SK-N-SH (cell line): ENCODE measurements around the gene CAPG. TPM values are rescaled to one million over a fixed set of nuclear protein-coding genes. Genes with fewer than 3 reads are reported as not detected.

Experiments
- CTCF ChIA-PET: fragments of 300-600, 350-600 bp; formaldehyde crosslinking; extraction: SDS; loops from one replicate; lab custom pipeline; 2021; lab: Yijun Ruan, JAX
- POLR2A ChIA-PET: fragments of 350-600 bp; sonication (Branson Sonifier 250); formaldehyde crosslinking; extraction: SDS; loops from one replicate; lab custom pipeline; 2020; ENCODE audit warnings: antibody characterized with exemption, inconsistent platforms; lab: Yijun Ruan, JAX
- DNase-seq: peaks from one replicate; pipeline ENCODE4 v3.0.0; 2012
- H2AFZ ChIP-seq: fragments of 200-600 bp; sonication (generic); 2 replicates; pipeline ENCODE4 v1.8.1; 2016; ENCODE audit warnings: antibody characterized with exemption, mild to moderate bottlenecking, low read depth
- H3F3A ChIP-seq: fragments of 200-600 bp; sonication (generic); replicated peaks from 2 replicates; pipeline ENCODE3; 2016; ENCODE audit warnings: antibody characterized with exemption, mild to moderate bottlenecking; ENCODE audit not compliant: insufficient read depth
- H3K27ac ChIP-seq, 2 experiments: fragments of 200-500 bp in 1 of 2; fragments of 200-600 bp in 1 of 2; sonication (Bioruptor generic) in 1 of 2; sonication (generic), shearing (Covaris generic) in 1 of 2; 2 replicates each; pipeline versions ENCODE4 v1.5.1 to v1.6.1; 2014 to 2016; ENCODE audit warnings: low read depth in 2 of 2, inconsistent platforms in 1 of 2, low read length in 1 of 2, mild to moderate bottlenecking in 1 of 2, mixed read lengths in 1 of 2
- H3K27me3 ChIP-seq: fragments of 200-600 bp; sonication (generic), shearing (Covaris generic); 2 replicates; pipeline ENCODE4 v1.6.1; 2016; ENCODE audit warnings: mixed run types; ENCODE audit not compliant: insufficient read depth
- H3K36me3 ChIP-seq, 2 experiments: fragments of 200-500 bp in 1 of 2; fragments of 200-600 bp in 1 of 2; sonication (Bioruptor generic) in 1 of 2; sonication (generic) in 1 of 2; replicated peaks in 1 of 2; 2 replicates each; pipeline versions ENCODE3 to v1.5.1; 2014 to 2016; ENCODE audit warnings: low read length in 1 of 2, mild to moderate bottlenecking in 1 of 2; ENCODE audit not compliant: insufficient read depth in 2 of 2, control insufficient read depth in 1 of 2
- H3K4me1 ChIP-seq, 2 experiments: fragments of 200-500 bp in 1 of 2; fragments of 200-600 bp in 1 of 2; sonication (Bioruptor generic) in 1 of 2; sonication (generic), shearing (Covaris generic) in 1 of 2; 2 replicates each; pipeline versions ENCODE4 v1.5.1 to v1.6.1; 2014 to 2016; ENCODE audit warnings: low read depth in 1 of 2, low read length in 1 of 2, mixed run types in 1 of 2; ENCODE audit not compliant: insufficient read depth in 2 of 2, control insufficient read depth in 1 of 2
- H3K4me2 ChIP-seq: fragments of 200-600 bp; sonication (generic), shearing (Covaris generic); 2 replicates; pipeline ENCODE4 v1.6.1; 2017; ENCODE audit warnings: mixed run types
- H3K4me3 ChIP-seq, 2 experiments: fragments of 200-500 bp in 1 of 2; fragments of 200-600 bp in 1 of 2; sonication (Bioruptor generic) in 1 of 2; sonication (generic), shearing (Covaris generic) in 1 of 2; 2 replicates each; pipeline versions ENCODE4 v1.5.1 to v1.8.1; 2014 to 2016; ENCODE audit warnings: low read depth in 2 of 2, inconsistent platforms in 1 of 2, low read length in 1 of 2, mild to moderate bottlenecking in 1 of 2, mixed read lengths in 1 of 2, moderate library complexity in 1 of 2
- H3K79me2 ChIP-seq: fragments of 200-600 bp; sonication (generic); 2 replicates; pipeline ENCODE4 v1.8.1; 2017; ENCODE audit warnings: mild to moderate bottlenecking; ENCODE audit not compliant: insufficient read depth
- H3K9ac ChIP-seq: fragments of 200-600 bp; sonication (generic); 2 replicates; pipeline ENCODE4 v1.6.1; 2017; ENCODE audit warnings: mixed run types
- H3K9me2 ChIP-seq: fragments of 200-600 bp; sonication (generic); 2 replicates; pipeline ENCODE4 v1.6.1; 2017; ENCODE audit warnings: mixed run types
- H3K9me3 ChIP-seq: fragments of 200-600 bp; sonication (generic); 2 replicates; pipeline ENCODE4 v1.6.1; 2017; ENCODE audit warnings: mixed run types, mild to moderate bottlenecking, moderate library complexity
- H4K20me1 ChIP-seq: fragments of 200-600 bp; sonication (generic); 2 replicates; pipeline ENCODE4 v1.6.1; 2017; ENCODE audit warnings: mild to moderate bottlenecking, mixed run types; ENCODE audit not compliant: insufficient read depth
- CHD2 ChIP-seq: fragments of 150-350 bp; IDR thresholded peaks from 2 replicates; pipeline ENCODE4 v1.6.1; 2018; ENCODE audit warnings: low read length; ENCODE audit not compliant: partially characterized antibody
- CTCF ChIP-seq: fragments of 200-600 bp; sonication (generic); IDR thresholded peaks from 2 replicates; pipeline ENCODE4 v1.6.1; 2017; ENCODE audit warnings: antibody characterized with exemption, mild to moderate bottlenecking, moderate library complexity
- ELF1 ChIP-seq: IDR thresholded peaks from 2 replicates; pipeline ENCODE4 v1.4.0; 2012
- EZH2phosphoT487 ChIP-seq: fragments of 200-600 bp; sonication (generic); IDR thresholded peaks from 2 replicates; pipeline ENCODE4 v1.6.1; 2017; ENCODE audit warnings: low read depth, mixed run types, mild to moderate bottlenecking, antibody characterized with exemption, moderate library complexity, borderline replicate concordance
- FOSL2 ChIP-seq: IDR thresholded peaks from 2 replicates; pipeline ENCODE4 v1.4.0; 2012; ENCODE audit warnings: low read depth, mild to moderate bottlenecking, moderate library complexity, borderline replicate concordance
- FOXM1 ChIP-seq: IDR thresholded peaks from 2 replicates; pipeline ENCODE4 v1.4.0; 2012; ENCODE audit warnings: low read depth, mild to moderate bottlenecking
- GATA2 ChIP-seq: sonication (generic); formaldehyde crosslinking; IDR thresholded peaks from 2 replicates; pipeline ENCODE4 v1.5.0; 2020; ENCODE audit warnings: mild to moderate bottlenecking, missing genetic modification reagents
- JUND ChIP-seq: IDR thresholded peaks from 2 replicates; pipeline ENCODE4 v1.4.0; 2012
- MEF2A ChIP-seq: IDR thresholded peaks from 2 replicates; pipeline ENCODE4 v1.4.0; 2012; ENCODE audit warnings: low read depth, borderline replicate concordance
- MXI1 ChIP-seq: IDR thresholded peaks from 2 replicates; pipeline ENCODE4 v1.6.1; 2012; ENCODE audit warnings: mild to moderate bottlenecking, low read depth, low read length, improper control_type of control experiment
- NFIC ChIP-seq: IDR thresholded peaks from 2 replicates; pipeline ENCODE4 v1.4.0; 2012; ENCODE audit warnings: borderline replicate concordance
- PBX3 ChIP-seq: IDR thresholded peaks from 2 replicates; pipeline ENCODE4; 2012
- POLR2AphosphoS5 ChIP-seq: IDR thresholded peaks from 2 replicates; pipeline ENCODE4 v1.6.1; 2012; ENCODE audit warnings: low read depth, low read length
- RAD21 ChIP-seq: IDR thresholded peaks from 2 replicates; pipeline ENCODE4 v1.6.1; 2012; ENCODE audit warnings: mild to moderate bottlenecking, low read length
- RCOR1 ChIP-seq: fragments of 150-350 bp; IDR thresholded peaks from 2 replicates; pipeline ENCODE4 v1.6.1; 2017; ENCODE audit warnings: antibody characterized with exemption, low read length
- REST ChIP-seq: IDR thresholded peaks from 2 replicates; pipeline ENCODE4 v1.6.1; 2012; ENCODE audit warnings: mild to moderate bottlenecking, low read depth, low read length, moderate library complexity
- TCF12 ChIP-seq: IDR thresholded peaks from 2 replicates; pipeline ENCODE4 v1.4.0; 2012
- WGBS: methylation state at CpG from one replicate; pipeline ENCODE4 v1.1.6; 2017; ENCODE audit warnings: low lambda C conversion rate; 5-methylcytosine and 5-hydroxymethylcytosine counted together
- polyA plus RNA-seq, 3 experiments: library from polyadenylated mRNA; depleted of rRNA; stranded (reverse); fragments of >200 nt; gene quantifications; 2 replicates each; pipeline ENCODE4 v1.2.3, GENCODE V29; 2012

CAPG gene
- polyA plus RNA-seq, 1 of the 3 experiments (the other 2 are of a cell fraction) = 1.2 TPM

GRCh38 chr2:85446296-85447221 is 36.4 kb upstream of the CAPG start:
- Histone ChIP-seq H3K4me2 (no peak overlapping the region), H3K9me2 (no peaks in the 10 kb centered on the region), H3F3A (peaks cover 6% of the 10 kb centered on the region), H3K27ac (peak overlapping the region in 1 of 2 experiments; percentile 90; a peak in 3 of 4 replicates), H3K79me2 (no peaks in the 10 kb centered on the region), H3K36me3 (no peaks in the 10 kb centered on the region), H3K9me3 (no peaks in the 10 kb centered on the region), H4K20me1 (no peaks in the 10 kb centered on the region), H3K9ac (no peak overlapping the region)
- DNase-seq = no peak
- CTCF ChIA-PET = interaction anchor here (0.7 to 3.4 kb wide), 7 partner anchors 8 to 105 kb away, joined by 3 to 10 read pairs (median 3); partner anchors contain the start of genes MAT2A and SH2D6
- TF ChIP-seq RCOR1 (no peak), TCF12 (no peak), REST (no peak), CHD2 (no peak), FOSL2 (no peak), PBX3 (no peak), ELF1 (no peak), POLR2AphosphoS5 (no peak), MEF2A (no peak), CTCF (no peak), RAD21 (no peak), GATA2 (CRISPR knock-in tag) (no peak), JUND (no peak), MXI1 (no peak), NFIC (no peak), EZH2phosphoT487 (no peak), FOXM1 (no peak)
- TF ChIP-seq, all 33 proteins: peak for 0
- Histone ChIP-seq H3K4me1 (peaks cover 18 to 33% of the 10 kb centered on the region in 2 experiments; a peak in 2 of 4 replicates), H3K4me3 (no peak overlapping the region), H2AFZ (peak overlapping the region; percentile 28), H3K27me3 (no peaks in the 10 kb centered on the region)
- POLR2A ChIA-PET = interaction anchor here (0.7 to 4.6 kb wide), 12 partner anchors 9 to 165 kb away, joined by 3 to 90 read pairs (median 6); partner anchors contain the start of genes C2orf68, MAT2A and SH2D6
- 87% methylated on average over 14 of the region's 14 CpGs for WGBS
